T-cell (primary cell): ENCODE data around the gene MIEF1. TPM values are rescaled to one million over a fixed set of nuclear protein-coding genes. Genes with fewer than 3 reads are reported as not detected.

Experiments
- ATAC-seq, 4 experiments: fragments of 200-7000 bp in 3 of 4; fragments of 150-1000 bp in 1 of 4; cut with Tn5 transposase; replicated peaks in 1 of 4; 1 replicate in 3 of 4; 2 replicates in 1 of 4; pipeline ENCODE4 v1.10.0; 2021; ENCODE audit warnings: moderate library complexity in 3 of 4, mild to moderate bottlenecking in 2 of 4, moderate number of reproducible peaks in 1 of 4
- CTCF ChIA-PET, 2 donors: fragments of 300-600 bp; sonication (Branson Sonifier 250); formaldehyde crosslinking; loops; one replicate each; lab custom pipeline; 2022; ENCODE audit warnings: antibody characterized with exemption in 2 of 2; lab: Charles Lee
- POLR2A ChIA-PET, 2 donors: fragments of 300-600 bp; sonication (Branson Sonifier 250); formaldehyde crosslinking; loops; one replicate each; lab custom pipeline; 2022; ENCODE audit warnings: antibody characterized with exemption in 2 of 2; lab: Charles Lee
- DNase-seq, 35 experiments: peaks; one replicate each; pipeline versions ENCODE4 v3.0.0 to v3.0.0-alpha.2; 2013 to 2023
- H3K27ac ChIP-seq: one replicate; pipeline ENCODE4 v1.5.1; 2013; ENCODE audit warnings: low read length
- H3K27me3 ChIP-seq, 2 experiments: replicated peaks in 1 of 2; 1 replicate in 1 of 2; 2 replicates in 1 of 2; pipeline versions ENCODE4 v1.6.1 to v1.7.0; 2013; ENCODE audit warnings: low read length in 1 of 2, mixed read lengths in 1 of 2; ENCODE audit not compliant: control insufficient read depth in 2 of 2, insufficient read depth in 2 of 2; ENCODE audit errors: extremely low read depth in 1 of 2
- H3K36me3 ChIP-seq, 2 donors: 1 replicate in 1 of 2; 2 replicates in 1 of 2; pipeline versions ENCODE4 v1.6.1 to v1.7.0; 2013; ENCODE audit warnings: low read length in 1 of 2; ENCODE audit not compliant: control insufficient read depth in 2 of 2, insufficient read depth in 1 of 2; ENCODE audit errors: extremely low read depth in 1 of 2
- H3K4me1 ChIP-seq, 2 experiments: 1 replicate in 1 of 2; 2 replicates in 1 of 2; pipeline versions ENCODE4 v1.6.1 to v1.7.0; 2013; ENCODE audit warnings: low read length in 2 of 2, mixed read lengths in 1 of 2; ENCODE audit not compliant: insufficient read depth in 2 of 2, control insufficient read depth in 1 of 2; ENCODE audit errors: extremely low read depth in 1 of 2
- H3K4me3 ChIP-seq, 2 donors: 1 replicate in 1 of 2; 2 replicates in 1 of 2; pipeline versions ENCODE4 v1.5.1 to v1.7.0; 2013; ENCODE audit warnings: mild to moderate bottlenecking in 2 of 2, low read length in 1 of 2, moderate library complexity in 1 of 2; ENCODE audit not compliant: control insufficient read depth in 1 of 2; ENCODE audit errors: extremely low read depth in 1 of 2
- H3K9me3 ChIP-seq: 2 replicates; pipeline ENCODE4 v1.7.0; 2013
- H3K27ac Mint-ChIP-seq, 2 donors: one replicate each; pipeline ENCODE4 v1.8.0; 2020 to 2021; ENCODE audit warnings: mild to moderate bottlenecking in 2 of 2, mixed read lengths in 2 of 2
- H3K27me3 Mint-ChIP-seq, 2 donors: one replicate each; pipeline ENCODE4 v1.8.0; 2021 to 2022; ENCODE audit warnings: mixed read lengths in 2 of 2
- H3K36me3 Mint-ChIP-seq: one replicate; pipeline ENCODE4 v1.8.0; 2021; ENCODE audit warnings: mixed read lengths
- H3K4me1 Mint-ChIP-seq, 3 donors: one replicate each; pipeline ENCODE4 v1.8.0; 2020 to 2022; ENCODE audit warnings: mixed read lengths in 3 of 3, mild to moderate bottlenecking in 1 of 3
- H3K4me3 Mint-ChIP-seq, 3 donors: one replicate each; pipeline ENCODE4 v1.8.0; 2020 to 2022; ENCODE audit warnings: mild to moderate bottlenecking in 3 of 3, mixed read lengths in 3 of 3, moderate library complexity in 3 of 3
- H3K9me3 Mint-ChIP-seq, 3 donors: one replicate each; pipeline ENCODE4 v1.8.0; 2020 to 2022; ENCODE audit warnings: mixed read lengths in 3 of 3
- WGBS: methylation state at CpG from one replicate; pipeline ENCODE4 v1.1.5; 2013; ENCODE audit warnings: missing lambda C conversion rate; ENCODE audit not compliant: insufficient coverage; 5-methylcytosine and 5-hydroxymethylcytosine counted together
- total RNA-seq, 35 experiments: library from RNA in 6 of 35; stranded (reverse) in 6 of 35; fragments of 120-200 nt in 1 of 35; gene quantifications; one replicate each; pipeline versions ENCODE4 v1.2.1 to v1.2.4 and lab custom pipeline; 2013 to 2026

Gene MIEF1
- total RNA-seq, 5 donors from 2014 or later (not counting 1 experiment from before 2014, with no cell fraction given), result 19.7 to 44.1 (median 38.5) TPM

GRCh38 chr22:39567135-39567946 is 65.3 kb downstream of the MIEF1 start:
- Mint-ChIP-seq H3K36me3 (no peaks in the 10 kb centered on the region), H3K27ac (peak overlapping the region; percentile 50 to 82), H3K27me3 (no peaks in the 10 kb centered on the region), H3K4me3 (peak overlapping the region; percentile 7 to 64 (median 18)), H3K4me1 (peaks cover 16 to 26% (median 21%) of the 10 kb centered on the region in 3 donors), H3K9me3 (peaks cover 0 to 8% (median 0%) of the 10 kb centered on the region in 3 donors)
- peaks cover 0 to 8% of the 10 kb centered on the region in 2 experiments for H3K27me3 ChIP-seq
- ChIA-PET POLR2A (interaction anchor here in 1 of 2 donors (0.6 kb wide), 1 partner anchor 57 kb away, joined by 5 read pairs; no protein-coding TSS in a partner anchor), CTCF (interaction anchor here in 1 of 2 donors (0.8 to 1.1 kb wide), 2 partner anchors 457 to 469 kb away, joined by 3 read pairs; no protein-coding TSS in a partner anchor)
- DNase-seq, result peak; percentile 19 to 67 (median 44)
- H3K4me3 ChIP-seq, result peak overlapping the region in 1 of 2 donors; percentile 29
- no peaks in the 10 kb centered on the region for H3K36me3 ChIP-seq
- peak; percentile 90 to 98 (median 95) for ATAC-seq
- H3K4me1 ChIP-seq, result peaks cover 6 to 20% of the 10 kb centered on the region in 2 experiments
- WGBS, result 52% methylated on average over 7 of the region's 14 CpGs
- H3K9me3 ChIP-seq, result no peaks in the 10 kb centered on the region
- H3K27ac ChIP-seq, result peak overlapping the region; percentile 31

Other genes starting within 250 kb of the MIEF1 start
- 1,000 to 10,000 TPM; 3,304 to 3,660 (median 3,479) TPM for gene RPL3, start 182.7 kb upstream of the MIEF1 start, total RNA-seq
- 1 to 10 TPM; 1.1 to 4.3 (median 2.7) TPM for gene SYNGR1, start 152.3 kb upstream of the MIEF1 start, total RNA-seq
- gene TAB1, start 102.5 kb upstream of the MIEF1 start, total RNA-seq, result 10 to 100 TPM; 24.1 to 46.7 (median 44.0) TPM
- gene MGAT3, start 45.3 kb upstream of the MIEF1 start, total RNA-seq, result 1 to 10 TPM in 3 of 5 donors, under 1 TPM in 2; 0.23 to 2.7 (median 1.1) TPM
- 100 to 1,000 TPM; 236 to 371 (median 327) TPM for gene ATF4, start 18.3 kb downstream of the MIEF1 start, total RNA-seq
- 10 to 100 TPM; 42.4 to 76.8 (median 73.5) TPM for gene RPS19BP1, start 30.5 kb downstream of the MIEF1 start, total RNA-seq
- gene CACNA1I, start 68.5 kb downstream of the MIEF1 start, total RNA-seq, result 10 to 100 TPM; 16.1 to 32.9 (median 28.8) TPM